Skeletal muscle tissue (tissue), 4 donors: Measurements from ENCODE around the gene EPS8L3. TPM values are rescaled to one million over a fixed set of nuclear protein-coding genes. Genes with fewer than 3 reads are reported as not detected.

Experiments
- H3K27ac ChIP-seq: one replicate; pipeline ENCODE4 v1.7.0; 2013; ENCODE audit warnings: mild to moderate bottlenecking, low read depth, low read length, inconsistent platforms
- H3K27me3 ChIP-seq, 3 donors: one replicate each; pipeline ENCODE4 v1.7.0; 2013; ENCODE audit warnings: low read length in 3 of 3; ENCODE audit not compliant: control insufficient read depth in 3 of 3, insufficient read depth in 3 of 3
- H3K36me3 ChIP-seq, 3 donors: one replicate each; pipeline ENCODE4 v1.7.0; 2013; ENCODE audit warnings: low read length in 3 of 3; ENCODE audit not compliant: control insufficient read depth in 3 of 3, insufficient read depth in 3 of 3
- H3K4me1 ChIP-seq, 3 donors: one replicate each; pipeline ENCODE4 v1.7.0; 2013; ENCODE audit warnings: low read length in 3 of 3, mild to moderate bottlenecking in 3 of 3; ENCODE audit not compliant: control insufficient read depth in 3 of 3, insufficient read depth in 3 of 3
- H3K4me3 ChIP-seq, 3 donors: one replicate each; pipeline ENCODE4 v1.7.0; 2013; ENCODE audit warnings: low read length in 3 of 3
- H3K9ac ChIP-seq, 3 donors: one replicate each; pipeline ENCODE4 v1.7.0; 2013; ENCODE audit warnings: low read length in 3 of 3, mild to moderate bottlenecking in 3 of 3, moderate library complexity in 2 of 3, low read depth in 1 of 3
- H3K9me3 ChIP-seq, 3 donors: one replicate each; pipeline ENCODE4 v1.7.0; 2013; ENCODE audit warnings: low read length in 3 of 3; ENCODE audit not compliant: control insufficient read depth in 3 of 3
- total RNA-seq: library from RNA; depleted of rRNA; stranded (reverse); fragments of >200 nt; gene quantifications from one replicate; pipeline ENCODE4 v1.2.3, GENCODE V29; 2014
- donor health status: Osteomylitis.

The EPS8L3 gene, protein sequence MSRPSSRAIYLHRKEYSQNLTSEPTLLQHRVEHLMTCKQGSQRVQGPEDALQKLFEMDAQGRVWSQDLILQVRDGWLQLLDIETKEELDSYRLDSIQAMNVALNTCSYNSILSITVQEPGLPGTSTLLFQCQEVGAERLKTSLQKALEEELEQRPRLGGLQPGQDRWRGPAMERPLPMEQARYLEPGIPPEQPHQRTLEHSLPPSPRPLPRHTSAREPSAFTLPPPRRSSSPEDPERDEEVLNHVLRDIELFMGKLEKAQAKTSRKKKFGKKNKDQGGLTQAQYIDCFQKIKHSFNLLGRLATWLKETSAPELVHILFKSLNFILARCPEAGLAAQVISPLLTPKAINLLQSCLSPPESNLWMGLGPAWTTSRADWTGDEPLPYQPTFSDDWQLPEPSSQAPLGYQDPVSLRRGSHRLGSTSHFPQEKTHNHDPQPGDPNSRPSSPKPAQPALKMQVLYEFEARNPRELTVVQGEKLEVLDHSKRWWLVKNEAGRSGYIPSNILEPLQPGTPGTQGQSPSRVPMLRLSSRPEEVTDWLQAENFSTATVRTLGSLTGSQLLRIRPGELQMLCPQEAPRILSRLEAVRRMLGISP
- total RNA-seq = not detected

DNA sequence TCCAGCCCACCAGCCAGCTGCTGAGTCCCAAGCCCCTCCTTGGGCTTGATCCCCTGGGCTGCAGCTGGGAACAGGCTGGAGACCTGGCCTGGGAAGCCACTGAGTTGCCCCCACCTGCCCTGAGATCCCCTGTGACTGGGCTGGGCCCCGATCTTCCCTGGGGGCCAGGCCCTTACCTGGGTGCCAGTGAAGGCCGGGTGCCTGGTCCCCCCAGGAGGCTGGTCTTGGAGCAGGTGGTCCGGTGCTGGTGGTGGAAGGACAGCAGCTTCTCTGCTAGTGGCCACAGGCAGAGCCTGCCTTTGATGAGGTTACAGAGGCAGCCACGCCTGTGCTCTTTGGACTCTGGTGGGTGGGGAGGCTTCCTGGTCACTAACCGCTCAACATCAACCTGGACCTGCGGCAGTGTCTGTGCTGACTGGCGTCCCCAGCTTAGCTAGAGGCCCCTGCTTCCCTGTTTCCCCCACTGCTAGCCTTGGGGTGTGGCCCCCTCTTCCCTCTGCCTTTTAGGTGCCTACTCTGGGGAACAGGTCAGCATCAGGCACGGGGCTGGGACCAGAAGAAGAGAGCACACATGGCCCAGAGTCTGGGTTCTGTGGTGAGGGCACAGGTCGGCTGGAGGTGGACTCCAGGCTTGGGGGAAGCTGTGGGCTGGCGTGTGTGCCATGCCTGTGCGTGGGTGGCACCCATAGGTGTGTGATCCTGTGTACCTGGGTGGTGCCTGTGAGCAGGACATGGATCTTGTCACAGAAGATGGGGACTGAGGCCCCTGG lies at the start of gene EPS8L3:
EPS8L3 (minus strand) TSS at position 278 of the 770 bp plus-strand sequence. CDS start 2,174 bp downstream, outside the sequence.
- H3K4me3 ChIP-seq = no peak within 1 kb of the TSS
- H3K27me3 ChIP-seq = no peaks in the 10 kb centered on the region
- peaks cover 0 to 7% (median 0%) of the 10 kb centered on the region in 3 donors for H3K4me1 ChIP-seq
- H3K27ac ChIP-seq = no peak within 1 kb of the TSS
- H3K36me3 ChIP-seq = no peaks in the 10 kb centered on the region
- no peak within 1 kb of the TSS for H3K9ac ChIP-seq
- H3K9me3 ChIP-seq = no peaks in the 10 kb centered on the region

DNA sequence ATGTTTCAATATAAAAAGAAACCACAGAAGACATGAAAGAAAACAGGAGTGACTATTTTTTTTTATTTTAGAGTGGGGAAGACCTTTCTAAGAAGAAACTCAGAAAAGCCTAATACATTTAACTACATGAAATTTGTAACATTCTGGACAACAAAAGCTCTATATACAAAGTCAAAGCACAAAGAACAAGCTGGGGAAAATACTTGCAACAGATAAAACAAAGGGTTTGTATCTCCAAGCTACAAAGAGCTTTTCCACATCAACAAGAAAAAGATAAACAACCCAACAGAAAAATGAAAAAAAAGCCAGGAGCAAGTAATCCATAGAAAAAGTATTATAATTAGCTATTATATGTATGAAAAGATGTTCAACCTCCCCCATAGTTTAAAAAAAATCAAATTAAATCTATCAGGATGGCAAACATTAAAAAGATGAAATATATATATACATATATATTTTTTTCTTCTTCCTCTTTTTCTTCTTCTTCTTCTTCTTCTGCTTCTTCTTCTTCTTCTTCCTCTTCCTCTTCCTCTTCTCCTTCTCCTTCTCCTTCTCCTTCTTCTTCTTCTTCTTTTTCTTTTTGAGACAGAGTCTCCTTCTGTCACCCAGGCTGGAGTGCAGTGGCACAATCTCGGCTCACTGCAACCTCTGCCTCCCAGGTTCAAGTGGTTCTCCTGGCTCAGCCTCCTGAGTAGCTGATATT lies 49.1 kb upstream of the EPS8L3 start:
- Histone ChIP-seq H3K27me3 (no peaks in the 10 kb centered on the region), H3K4me3 (no peak overlapping the region), H3K9ac (no peak overlapping the region), H3K36me3 (no peaks in the 10 kb centered on the region), H3K4me1 (peaks cover 5 to 8% (median 6%) of the 10 kb centered on the region in 3 donors), H3K9me3 (peaks cover 0 to 3% (median 3%) of the 10 kb centered on the region in 3 donors), H3K27ac (no peak overlapping the region)

DNA sequence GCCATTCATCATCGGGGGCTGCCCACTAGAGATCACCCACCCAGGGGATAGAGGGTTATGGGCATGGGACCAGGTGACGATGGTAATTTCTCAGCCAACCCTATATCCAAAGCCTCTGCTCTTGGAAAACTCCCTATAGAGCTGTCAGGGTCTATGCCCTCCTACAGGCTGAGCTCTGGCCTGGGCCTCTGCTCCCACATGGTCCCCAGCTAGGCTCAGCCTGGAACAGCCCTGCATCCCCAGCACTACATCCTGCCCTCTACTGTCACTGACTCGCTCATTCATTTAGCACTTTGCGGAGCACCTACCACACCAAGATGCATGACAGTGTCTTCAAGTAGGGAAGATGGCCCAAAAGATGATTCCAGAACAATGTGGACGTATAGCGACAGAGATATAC lies 45.0 kb upstream of the EPS8L3 start:
- Histone ChIP-seq H3K9me3 (no peaks in the 10 kb centered on the region), H3K27me3 (no peaks in the 10 kb centered on the region), H3K27ac (no peak overlapping the region), H3K4me1 (peaks cover 23 to 28% (median 25%) of the 10 kb centered on the region in 3 donors), H3K4me3 (no peak overlapping the region), H3K9ac (no peak overlapping the region), H3K36me3 (no peaks in the 10 kb centered on the region)

DNA sequence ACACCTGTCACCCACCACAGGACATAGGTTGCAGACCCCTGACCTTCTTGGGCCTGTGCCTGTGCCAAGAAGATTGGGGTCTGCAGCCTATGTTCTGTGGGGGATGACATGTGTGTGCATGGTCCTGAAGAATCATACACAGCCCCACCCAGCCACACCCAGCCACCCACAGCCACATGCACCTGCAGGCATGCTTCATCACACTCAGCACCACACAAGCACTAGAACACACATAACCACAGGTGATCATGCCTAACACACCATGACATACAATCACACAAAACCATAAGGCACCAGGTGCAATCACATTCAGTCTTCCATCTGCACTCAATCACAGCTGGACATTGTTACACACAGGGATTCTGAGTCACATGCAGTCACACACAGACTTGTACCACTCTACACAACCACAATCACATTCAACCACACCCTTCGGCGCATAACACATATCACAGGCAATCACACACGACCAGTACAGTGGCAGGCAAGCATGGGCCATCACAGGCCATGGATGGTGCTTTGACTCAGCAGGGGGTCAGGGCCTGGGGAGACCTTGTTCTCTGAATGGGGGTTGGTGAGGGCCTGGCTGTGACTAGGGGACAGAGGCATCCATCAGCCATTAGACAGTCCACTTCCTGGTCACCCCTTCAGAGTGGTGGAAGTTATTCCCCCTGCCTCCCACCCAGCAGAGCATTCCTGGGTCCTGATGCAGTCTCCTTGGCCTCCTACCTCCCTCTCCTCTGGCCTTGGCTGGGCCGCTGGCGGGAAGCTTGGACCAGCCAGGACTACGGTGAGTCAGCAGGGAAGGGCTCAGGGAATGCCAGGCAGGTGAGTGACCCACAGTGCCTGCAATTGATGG lies 44.3 kb upstream of the EPS8L3 start:
- no peaks in the 10 kb centered on the region for H3K27me3 ChIP-seq
- H3K4me3 ChIP-seq = no peak overlapping the region
- no peaks in the 10 kb centered on the region for H3K9me3 ChIP-seq
- H3K36me3 ChIP-seq = no peaks in the 10 kb centered on the region
- H3K4me1 ChIP-seq = peaks cover 25 to 32% (median 26%) of the 10 kb centered on the region in 3 donors
- H3K9ac ChIP-seq = no peak overlapping the region
- H3K27ac ChIP-seq = no peak overlapping the region

DNA sequence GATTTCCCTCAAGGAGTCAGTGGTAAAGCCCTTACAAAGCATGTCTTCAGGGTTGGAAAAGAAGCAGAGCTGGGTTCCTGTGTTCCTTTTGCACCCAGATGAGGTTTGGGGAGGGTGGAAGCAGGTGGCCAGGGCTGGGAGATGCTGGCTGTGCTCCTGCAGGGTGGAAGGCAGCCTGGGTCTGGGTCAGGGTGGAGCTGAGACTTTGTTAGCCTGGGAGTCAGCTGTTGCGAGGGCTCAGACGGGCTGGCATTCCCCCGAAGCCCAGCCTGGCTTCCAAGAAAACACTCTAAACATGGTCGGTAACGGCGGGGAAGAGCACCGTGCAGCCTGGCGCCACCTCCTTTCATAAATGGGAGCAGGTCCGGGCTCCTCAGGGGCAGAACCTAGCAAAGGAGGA lies 43.7 kb upstream of the EPS8L3 start:
- no peaks in the 10 kb centered on the region for H3K9me3 ChIP-seq
- peak overlapping the region in 1 of 3 donors; percentile 33 for H3K9ac ChIP-seq
- no peaks in the 10 kb centered on the region for H3K27me3 ChIP-seq
- peaks cover 25 to 32% (median 31%) of the 10 kb centered on the region in 3 donors for H3K4me1 ChIP-seq
- H3K36me3 ChIP-seq = no peaks in the 10 kb centered on the region
- no peak overlapping the region for H3K27ac ChIP-seq
- no peak overlapping the region for H3K4me3 ChIP-seq

DNA sequence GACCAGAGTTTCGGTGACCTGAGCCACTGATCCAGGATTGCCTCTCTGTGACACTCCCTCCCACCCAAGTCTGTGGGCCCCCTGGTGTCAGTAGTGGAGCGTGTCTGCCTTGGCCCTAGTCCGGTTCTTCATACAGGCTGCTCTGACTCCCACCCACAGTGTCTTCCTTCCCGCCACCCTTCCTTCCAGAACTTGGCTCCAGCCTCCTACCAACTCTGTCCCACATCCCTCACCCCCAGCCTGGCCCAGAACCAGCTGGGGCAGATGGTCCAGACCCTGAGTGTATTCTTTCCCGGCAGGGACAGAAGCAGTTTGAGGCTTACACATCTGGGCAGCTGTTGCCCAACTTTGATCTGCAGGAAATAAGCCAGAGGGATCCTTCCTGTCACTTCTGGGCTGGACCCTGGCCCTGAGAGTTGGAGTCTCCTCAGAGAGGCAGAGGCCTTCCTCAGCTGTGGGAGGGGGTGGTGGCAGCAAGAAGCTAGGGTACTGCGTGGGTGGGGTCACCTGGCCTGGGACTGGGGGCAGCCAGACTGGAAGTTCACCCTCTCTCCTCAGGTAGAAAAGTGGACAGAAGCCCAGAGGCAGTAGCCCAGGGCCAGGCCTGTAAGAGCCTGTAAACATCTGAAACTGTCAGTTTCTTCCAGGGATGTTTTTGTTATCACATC lies 43.1 kb upstream of the EPS8L3 start:
- peaks cover 25 to 32% (median 31%) of the 10 kb centered on the region in 3 donors for H3K4me1 ChIP-seq
- no peaks in the 10 kb centered on the region for H3K36me3 ChIP-seq
- no peaks in the 10 kb centered on the region for H3K9me3 ChIP-seq
- H3K9ac ChIP-seq = peak overlapping the region in 1 of 3 donors; percentile 33
- H3K4me3 ChIP-seq = no peak overlapping the region
- H3K27me3 ChIP-seq = no peaks in the 10 kb centered on the region
- no peak overlapping the region for H3K27ac ChIP-seq

DNA sequence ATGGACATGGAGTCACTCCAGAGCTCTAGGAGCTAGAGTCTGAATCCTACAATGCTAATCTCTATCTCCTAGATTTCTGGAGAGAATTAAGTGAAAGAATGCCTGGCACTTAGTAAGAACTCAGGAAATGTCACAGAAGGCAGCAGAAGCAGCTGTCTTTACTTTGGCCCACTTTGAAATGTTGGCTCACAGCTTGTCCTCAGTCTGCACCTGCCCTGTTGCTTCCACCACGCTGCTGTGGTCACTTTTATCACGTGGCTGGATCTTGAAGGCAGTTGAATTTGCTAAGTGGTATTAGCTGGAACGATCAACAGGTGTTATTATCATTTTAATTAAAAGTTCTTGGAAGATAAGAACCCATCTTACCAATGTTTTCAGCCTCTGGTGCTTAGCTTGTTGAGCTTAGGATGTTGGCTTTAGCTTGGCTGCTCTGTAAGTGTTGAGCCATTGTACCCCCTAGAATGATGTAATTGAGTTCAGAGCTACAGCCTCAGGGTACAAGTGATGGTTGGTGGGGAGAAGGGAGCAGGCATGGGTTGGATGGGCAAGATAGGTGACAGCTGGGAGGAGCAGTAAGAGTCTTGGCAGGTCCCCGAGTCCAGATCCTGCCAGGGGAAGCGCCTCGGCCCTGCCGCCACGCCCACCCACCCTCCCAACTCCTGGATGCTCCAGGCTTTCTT lies 41.9 kb upstream of the EPS8L3 start:
- Histone ChIP-seq H3K27me3 (no peaks in the 10 kb centered on the region), H3K27ac (no peak overlapping the region), H3K4me3 (no peak overlapping the region), H3K4me1 (peaks cover 25 to 32% (median 31%) of the 10 kb centered on the region in 3 donors), H3K9ac (no peak overlapping the region), H3K36me3 (no peaks in the 10 kb centered on the region), H3K9me3 (no peaks in the 10 kb centered on the region)

DNA sequence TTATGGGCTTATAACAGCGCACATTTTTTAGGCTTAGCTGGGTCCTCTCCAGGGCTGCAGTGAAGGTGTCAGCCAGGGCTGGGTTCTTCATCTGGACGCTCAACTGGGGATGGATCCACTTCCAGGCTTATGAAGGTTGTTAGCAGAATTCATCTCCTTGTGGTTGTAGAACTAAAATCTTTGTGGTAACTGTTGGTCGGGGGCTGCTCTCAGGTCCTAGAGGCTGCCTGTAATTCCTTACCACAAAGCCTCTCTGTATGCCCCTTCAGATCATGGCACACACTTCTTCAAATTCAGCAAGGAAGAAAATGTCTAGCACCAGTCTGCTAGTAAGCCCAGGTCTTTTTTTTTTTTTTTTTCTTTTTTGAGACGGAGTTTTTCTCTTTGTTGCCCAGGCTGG lies 40.9 kb upstream of the EPS8L3 start:
- Histone ChIP-seq H3K4me3 (no peak overlapping the region), H3K36me3 (no peaks in the 10 kb centered on the region), H3K4me1 (peaks cover 25 to 32% (median 31%) of the 10 kb centered on the region in 3 donors), H3K27ac (no peak overlapping the region), H3K9ac (no peak overlapping the region), H3K9me3 (no peaks in the 10 kb centered on the region), H3K27me3 (no peaks in the 10 kb centered on the region)
